ENCODE measurements around the gene TTC9B. TPM values are rescaled to one million over a fixed set of nuclear protein-coding genes. Genes with fewer than 3 reads are reported as not detected.

Gene TTC9B
- total RNA-seq, 1 experiment from 2014 or later: not detected

- Mint-ChIP-seq H3K9me3 (no peaks in the 10 kb centered on the region), H3K27me3 (ENCODE audit: low read depth) (no peaks in the 10 kb centered on the region), H3K36me3 (peaks cover 27% of the 10 kb centered on the region; the same call in 1 of the 2 replicates), H3K4me3 (no peak overlapping the region), H3K27ac (no peak overlapping the region), H3K4me1 (peaks cover 3% of the 10 kb centered on the region; the same call in 1 of the 2 replicates)
- TF ChIP-seq ZNF671 (CRISPR knock-in tag; IDR thresholded peaks at IDR 0.05): no peak
- TF ChIP-seq GABPB1 (CRISPR knock-in tag; IDR thresholded peaks at IDR 0.05): no peak
- TF ChIP-seq TCF7 (CRISPR knock-in tag; IDR thresholded peaks at IDR 0.05; ENCODE audit: low read depth): no peak
- TF ChIP-seq SP1 (CRISPR knock-in tag; conservative IDR thresholded peaks at IDR 0.05): no peak
- no peak for TF ChIP-seq CDX4 (CRISPR knock-in tag; IDR thresholded peaks at IDR 0.05; ENCODE audit: borderline replicate concordance)
- TF ChIP-seq ZSCAN18 (CRISPR knock-in tag; IDR thresholded peaks at IDR 0.05): no peak
- no peak for TF ChIP-seq CTCF (IDR thresholded peaks at IDR 0.05)
- no peak for TF ChIP-seq NR3C1 (CRISPR knock-in tag; conservative IDR thresholded peaks at IDR 0.05; ENCODE audit: low read depth)
- DNase-seq (ENCODE audit: low spot score) (no peak), ATAC-seq (no peak)
- POLR2A ChIA-PET: no interaction called here
- CTCF ChIA-PET: interaction anchor here (0.8 kb wide), 1 partner anchor 65 kb away, joined by 3 read pairs; no protein-coding TSS in a partner anchor
These were observed 22.1 kb upstream of the TTC9B start for GRCh38 chr19:40240332-40240731.

- H3K36me3 Mint-ChIP-seq: peaks cover 27% of the 10 kb centered on the region; the same call in 1 of the 2 replicates
- no peaks in the 10 kb centered on the region for H3K9me3 Mint-ChIP-seq
- ChIA-PET CTCF (no interaction called here), POLR2A (no interaction called here)
- no peaks in the 10 kb centered on the region for H3K4me1 Mint-ChIP-seq
- ATAC-seq (no peak), DNase-seq (ENCODE audit: low spot score) (no peak)
- no peak overlapping the region for H3K4me3 Mint-ChIP-seq
- no peaks in the 10 kb centered on the region for H3K27me3 Mint-ChIP-seq (ENCODE audit: low read depth)
- no peak overlapping the region for H3K27ac Mint-ChIP-seq
- no peak for TF ChIP-seq ELF4 (CRISPR knock-in tag; IDR thresholded peaks at IDR 0.05; ENCODE audit: low read depth)
- no peak for TF ChIP-seq NFYB (CRISPR knock-in tag; conservative IDR thresholded peaks at IDR 0.05; ENCODE audit: low read depth)
- TF ChIP-seq, protein P1, sequence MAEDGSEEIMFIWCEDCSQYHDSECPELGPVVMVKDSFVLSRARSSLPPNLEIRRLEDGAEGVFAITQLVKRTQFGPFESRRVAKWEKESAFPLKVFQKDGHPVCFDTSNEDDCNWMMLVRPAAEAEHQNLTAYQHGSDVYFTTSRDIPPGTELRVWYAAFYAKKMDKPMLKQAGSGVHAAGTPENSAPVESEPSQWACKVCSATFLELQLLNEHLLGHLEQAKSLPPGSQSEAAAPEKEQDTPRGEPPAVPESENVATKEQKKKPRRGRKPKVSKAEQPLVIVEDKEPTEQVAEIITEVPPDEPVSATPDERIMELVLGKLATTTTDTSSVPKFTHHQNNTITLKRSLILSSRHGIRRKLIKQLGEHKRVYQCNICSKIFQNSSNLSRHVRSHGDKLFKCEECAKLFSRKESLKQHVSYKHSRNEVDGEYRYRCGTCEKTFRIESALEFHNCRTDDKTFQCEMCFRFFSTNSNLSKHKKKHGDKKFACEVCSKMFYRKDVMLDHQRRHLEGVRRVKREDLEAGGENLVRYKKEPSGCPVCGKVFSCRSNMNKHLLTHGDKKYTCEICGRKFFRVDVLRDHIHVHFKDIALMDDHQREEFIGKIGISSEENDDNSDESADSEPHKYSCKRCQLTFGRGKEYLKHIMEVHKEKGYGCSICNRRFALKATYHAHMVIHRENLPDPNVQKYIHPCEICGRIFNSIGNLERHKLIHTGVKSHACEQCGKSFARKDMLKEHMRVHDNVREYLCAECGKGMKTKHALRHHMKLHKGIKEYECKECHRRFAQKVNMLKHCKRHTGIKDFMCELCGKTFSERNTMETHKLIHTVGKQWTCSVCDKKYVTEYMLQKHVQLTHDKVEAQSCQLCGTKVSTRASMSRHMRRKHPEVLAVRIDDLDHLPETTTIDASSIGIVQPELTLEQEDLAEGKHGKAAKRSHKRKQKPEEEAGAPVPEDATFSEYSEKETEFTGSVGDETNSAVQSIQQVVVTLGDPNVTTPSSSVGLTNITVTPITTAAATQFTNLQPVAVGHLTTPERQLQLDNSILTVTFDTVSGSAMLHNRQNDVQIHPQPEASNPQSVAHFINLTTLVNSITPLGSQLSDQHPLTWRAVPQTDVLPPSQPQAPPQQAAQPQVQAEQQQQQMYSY (CRISPR knock-in tag; IDR thresholded peaks at IDR 0.05): no peak
- no peak for TF ChIP-seq ZNF317 (CRISPR knock-in tag; IDR thresholded peaks at IDR 0.05; ENCODE audit: borderline replicate concordance, low read depth)
- no peak for TF ChIP-seq AFF4 (CRISPR knock-in tag; IDR thresholded peaks at IDR 0.05; ENCODE audit: borderline replicate concordance)
- TF ChIP-seq, protein P2, sequence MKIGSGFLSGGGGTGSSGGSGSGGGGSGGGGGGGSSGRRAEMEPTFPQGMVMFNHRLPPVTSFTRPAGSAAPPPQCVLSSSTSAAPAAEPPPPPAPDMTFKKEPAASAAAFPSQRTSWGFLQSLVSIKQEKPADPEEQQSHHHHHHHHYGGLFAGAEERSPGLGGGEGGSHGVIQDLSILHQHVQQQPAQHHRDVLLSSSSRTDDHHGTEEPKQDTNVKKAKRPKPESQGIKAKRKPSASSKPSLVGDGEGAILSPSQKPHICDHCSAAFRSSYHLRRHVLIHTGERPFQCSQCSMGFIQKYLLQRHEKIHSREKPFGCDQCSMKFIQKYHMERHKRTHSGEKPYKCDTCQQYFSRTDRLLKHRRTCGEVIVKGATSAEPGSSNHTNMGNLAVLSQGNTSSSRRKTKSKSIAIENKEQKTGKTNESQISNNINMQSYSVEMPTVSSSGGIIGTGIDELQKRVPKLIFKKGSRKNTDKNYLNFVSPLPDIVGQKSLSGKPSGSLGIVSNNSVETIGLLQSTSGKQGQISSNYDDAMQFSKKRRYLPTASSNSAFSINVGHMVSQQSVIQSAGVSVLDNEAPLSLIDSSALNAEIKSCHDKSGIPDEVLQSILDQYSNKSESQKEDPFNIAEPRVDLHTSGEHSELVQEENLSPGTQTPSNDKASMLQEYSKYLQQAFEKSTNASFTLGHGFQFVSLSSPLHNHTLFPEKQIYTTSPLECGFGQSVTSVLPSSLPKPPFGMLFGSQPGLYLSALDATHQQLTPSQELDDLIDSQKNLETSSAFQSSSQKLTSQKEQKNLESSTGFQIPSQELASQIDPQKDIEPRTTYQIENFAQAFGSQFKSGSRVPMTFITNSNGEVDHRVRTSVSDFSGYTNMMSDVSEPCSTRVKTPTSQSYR (CRISPR knock-in tag; IDR thresholded peaks at IDR 0.05): no peak
- TF ChIP-seq SP1 (CRISPR knock-in tag; conservative IDR thresholded peaks at IDR 0.05): no peak
- no peak for TF ChIP-seq NFATC4 (CRISPR knock-in tag; IDR thresholded peaks at IDR 0.05)
- no peak for TF ChIP-seq CTCF (IDR thresholded peaks at IDR 0.05)
- TF ChIP-seq MXD4 (CRISPR knock-in tag; IDR thresholded peaks at IDR 0.05; ENCODE audit: borderline replicate concordance): no peak
These were observed 21.4 kb upstream of the TTC9B start for GRCh38 chr19:40239415-40240226.
